A673 (cell line): ENCODE data around the gene CCDC183. TPM values are rescaled to one million over a fixed set of nuclear protein-coding genes. Genes with fewer than 3 reads are reported as not detected.

Source experiments
- BruUV-seq: library from RNA; stranded (reverse); fragments of 400-500 nt; replicated peaks from 2 replicates; lab custom pipeline; 2021; lab: Mats Ljungman, UMichigan
- CTCF ChIA-PET: fragments of 300-600 bp; sonication (Branson Sonifier 250); formaldehyde crosslinking; loops from one replicate; lab custom pipeline; 2022; ENCODE audit warnings: antibody characterized with exemption; lab: Charles Lee
- POLR2A ChIA-PET: fragments of 300-600 bp; sonication (Branson Sonifier 250); formaldehyde crosslinking; loops from one replicate; lab custom pipeline; 2022; ENCODE audit warnings: antibody characterized with exemption; ENCODE audit not compliant: low non-redundant PET; lab: Charles Lee
- DNase-seq: peaks from one replicate; pipeline ENCODE4 v3.0.0-alpha.2; 2015; ENCODE audit warnings: low spot score
- H3K27ac ChIP-seq: fragments of 200-600 bp; sonication (generic); 2 replicates; pipeline ENCODE4 v1.5.1; 2016; ENCODE audit warnings: mixed run types, low read depth, mild to moderate bottlenecking, mixed read lengths, antibody characterized with exemption, low read length; ENCODE audit not compliant: poor library complexity, severe bottlenecking
- H3K27me3 ChIP-seq: fragments of 200-600 bp; sonication (generic); replicated peaks from 2 replicates; pipeline ENCODE4 v1.6.1; 2017; ENCODE audit warnings: mixed run types, low read depth, mild to moderate bottlenecking, mixed read lengths, antibody characterized with exemption, low read length; ENCODE audit not compliant: insufficient read depth, poor library complexity
- H3K36me3 ChIP-seq: fragments of 200-600 bp; sonication (generic); 2 replicates; pipeline ENCODE4 v1.6.1; 2016; ENCODE audit warnings: mixed run types, mild to moderate bottlenecking, mixed read lengths, antibody characterized with exemption, low read length; ENCODE audit not compliant: insufficient read depth, poor library complexity, severe bottlenecking
- H3K4me1 ChIP-seq: fragments of 200-600 bp; sonication (generic); 2 replicates; pipeline ENCODE4 v1.6.1; 2017; ENCODE audit warnings: mixed run types, mild to moderate bottlenecking, mixed read lengths, antibody characterized with exemption, low read length; ENCODE audit not compliant: insufficient read depth, poor library complexity, severe bottlenecking
- H3K4me3 ChIP-seq: fragments of 200-600 bp; sonication (generic); 2 replicates; pipeline ENCODE4 v1.5.1; 2016; ENCODE audit warnings: low read depth, mixed run types, mild to moderate bottlenecking, mixed read lengths, low read length; ENCODE audit not compliant: poor library complexity, severe bottlenecking
- H3K9me3 ChIP-seq: fragments of 200-600 bp; sonication (generic); 2 replicates; pipeline ENCODE4 v1.6.1; 2016; ENCODE audit warnings: mixed run types, low read depth, mild to moderate bottlenecking, mixed read lengths, antibody characterized with exemption, low read length; ENCODE audit not compliant: poor library complexity, severe bottlenecking
- CTCF ChIP-seq: fragments of 300-800, 200-600 bp; sonication (generic); conservative IDR thresholded peaks from 2 replicates; pipeline ENCODE4 v1.5.1; 2017; ENCODE audit warnings: low read depth, mild to moderate bottlenecking, antibody characterized with exemption, low read length, moderate library complexity, mixed read lengths
- EZH2 ChIP-seq: fragments of 200-600 bp; sonication (generic); IDR thresholded peaks from 2 replicates; pipeline ENCODE4 v1.6.1; 2017; ENCODE audit warnings: borderline replicate concordance, low read depth, mild to moderate bottlenecking, mixed read lengths, antibody characterized with exemption, low read length; ENCODE audit not compliant: poor library complexity, severe bottlenecking
- intact Hi-C: fragments of 100-400 bp; cut with micrococcal nuclease; formaldehyde crosslinking; loops from one replicate; pipeline ENCODE4 v1.10.0; 2022; ENCODE audit not compliant: unreplicated experiment
- total RNA-seq: library from RNA; stranded (reverse); gene quantifications from 2 replicates; pipeline ENCODE4 v1.2.3, GENCODE V29; 2021

The CCDC183 gene
- total RNA-seq, 1 experiment from 2014 or later: not detected

DNA sequence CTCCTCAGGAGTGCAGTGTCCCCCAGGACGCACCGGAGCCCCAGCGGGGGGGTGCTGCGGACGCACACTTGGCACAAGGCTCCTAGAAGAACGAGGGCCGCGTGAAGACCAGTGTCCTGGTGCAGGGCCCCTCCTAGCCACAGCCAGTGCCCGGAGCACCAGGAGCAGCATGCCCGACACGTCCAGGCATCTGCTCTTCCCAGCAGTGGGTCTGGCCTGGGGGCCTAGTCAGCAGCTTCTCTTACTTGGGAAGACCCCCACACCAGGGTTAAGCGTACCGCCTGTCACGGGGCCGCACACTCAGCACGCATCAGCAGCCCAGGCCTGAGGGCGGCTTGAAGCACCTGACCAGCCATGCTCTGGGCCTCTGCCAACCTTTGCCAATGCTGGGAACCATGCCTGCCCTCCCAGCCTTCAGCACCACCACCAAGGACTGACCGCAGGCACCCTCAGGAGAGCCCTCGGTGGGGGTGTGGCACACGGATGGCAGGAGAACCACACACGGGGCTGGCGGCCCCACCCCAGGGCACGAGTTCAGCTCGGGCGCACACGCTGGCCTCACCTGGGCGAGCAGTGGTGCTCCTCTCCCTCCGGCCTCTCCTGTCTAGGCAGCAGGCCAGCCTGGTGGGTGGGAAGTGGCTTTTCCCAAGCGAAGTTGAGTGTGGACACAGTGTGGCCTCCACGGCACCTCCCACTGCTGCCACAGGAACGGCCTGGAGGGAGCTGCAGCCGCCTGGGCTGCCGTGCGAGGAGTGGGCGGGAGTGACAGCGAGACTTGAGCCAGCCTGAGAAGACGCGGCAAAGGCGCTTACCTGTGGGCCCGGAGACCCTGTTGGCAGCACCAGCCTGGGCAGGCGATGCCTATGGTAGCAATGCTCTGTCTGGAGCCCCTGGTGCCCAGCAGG, 34.1 kb downstream of the CCDC183 start:
- no peak overlapping the region for H3K27ac ChIP-seq

GRCh38 chr9:136831002-136831719, 35.0 kb downstream of the CCDC183 start:
- H3K36me3 ChIP-seq: peaks cover 56% of the 10 kb centered on the region
- no peak for TF ChIP-seq EZH2
- TF ChIP-seq CTCF: no peak
- DNase-seq: no peak

More for the DNA sequence above, 34.1 kb downstream of the CCDC183 start:
- no peak for DNase-seq
- no peaks in the 10 kb centered on the region for H3K9me3 ChIP-seq
- H3K27me3 ChIP-seq: no peaks in the 10 kb centered on the region
- no peak for TF ChIP-seq CTCF
- no peak for TF ChIP-seq EZH2
- BruUV-seq: no TSS peak
- ChIA-PET CTCF (no interaction called here), POLR2A (no interaction called here)
- intact Hi-C loops: no loop called here
- H3K4me1 ChIP-seq: no peaks in the 10 kb centered on the region
- no peak overlapping the region for H3K4me3 ChIP-seq
- H3K36me3 ChIP-seq: peaks cover 65% of the 10 kb centered on the region

GRCh38 chr9:136831720-136832104, 35.6 kb downstream of the CCDC183 start:
- H3K4me1 ChIP-seq: no peaks in the 10 kb centered on the region
- intact Hi-C loops: no loop called here
- TF ChIP-seq EZH2 (no peak), CTCF (no peak)
- no peak overlapping the region for H3K4me3 ChIP-seq
- no peak overlapping the region for H3K27ac ChIP-seq
- H3K27me3 ChIP-seq: no peaks in the 10 kb centered on the region
- BruUV-seq: no TSS peak
- peaks cover 53% of the 10 kb centered on the region for H3K36me3 ChIP-seq
- ChIA-PET CTCF (no interaction called here), POLR2A (no interaction called here)
- no peak for DNase-seq
- no peaks in the 10 kb centered on the region for H3K9me3 ChIP-seq

More at GRCh38 chr9:136831002-136831719, 35.0 kb downstream of the CCDC183 start:
- Histone ChIP-seq H3K27ac (no peak overlapping the region), H3K9me3 (no peaks in the 10 kb centered on the region), H3K4me1 (no peaks in the 10 kb centered on the region), H3K27me3 (no peaks in the 10 kb centered on the region), H3K4me3 (no peak overlapping the region)
- ChIA-PET CTCF (no interaction called here), POLR2A (no interaction called here)
- no TSS peak for BruUV-seq
- intact Hi-C loops: no loop called here
